HG02970 (cell line): ENCODE data around the gene SOX5.

ENCODE experiments used
- ATAC-seq: cut with Tn5 transposase; IDR thresholded peaks from one replicate; pipeline ENCODE4 v1.9.1; 2021; ENCODE audit warnings: mild to moderate bottlenecking, moderate library complexity, moderate number of reproducible peaks; ENCODE audit not compliant: unreplicated experiment, low FRiP score

SOX5 gene

GRCh38 chr12:23949348-23950209 lies at the start of gene SOX5:
TSS of gene SOX5 (minus strand) at chr12:23949670. CDS start at chr12:23949601, 69 bp downstream.
- ATAC-seq, result no peak

- ATAC-seq, result no peak
Measured at GRCh38 chr12:23987046-23987445, 37.6 kb upstream of the SOX5 start.

GRCh38 chr12:23980826-23981225 lies 31.4 kb upstream of the SOX5 start:
- no peak for ATAC-seq

- no peak for ATAC-seq
Measured at GRCh38 chr12:23964812-23965211, 15.3 kb upstream of the SOX5 start.

GRCh38 chr12:23959826-23960225 lies 10.4 kb upstream of the SOX5 start:
- no peak for ATAC-seq

- ATAC-seq, result no peak
Measured at GRCh38 chr12:23954332-23954731, 4.9 kb upstream of the SOX5 start.

GRCh38 chr12:23952071-23952470 lies 2.6 kb upstream of the SOX5 start:
- no peak for ATAC-seq

GRCh38 chr12:23950775-23951451 lies 1.4 kb upstream of the SOX5 start:
- ATAC-seq, result no peak

GRCh38 chr12:23950210-23950774 lies 822 bp upstream of the SOX5 start:
- no peak for ATAC-seq

- no peak for ATAC-seq
Measured at GRCh38 chr12:23948291-23948690, 1.2 kb downstream of the SOX5 start.

- no peak for ATAC-seq
Measured at GRCh38 chr12:23947395-23947794, 2.1 kb downstream of the SOX5 start.

GRCh38 chr12:23945249-23945648 lies 4.2 kb downstream of the SOX5 start:
- no peak for ATAC-seq

- ATAC-seq, result no peak
Measured at GRCh38 chr12:23944067-23944466, 5.4 kb downstream of the SOX5 start.

GRCh38 chr12:23942841-23943240 lies 6.6 kb downstream of the SOX5 start:
- ATAC-seq, result no peak

GRCh38 chr12:23941780-23942179 lies 7.7 kb downstream of the SOX5 start:
- no peak for ATAC-seq

GRCh38 chr12:23938422-23938821 lies 11.0 kb downstream of the SOX5 start:
- ATAC-seq, result no peak

GRCh38 chr12:23931176-23931575 lies 18.3 kb downstream of the SOX5 start:
- no peak for ATAC-seq

- ATAC-seq, result no peak
Measured at GRCh38 chr12:23930599-23930998, 18.9 kb downstream of the SOX5 start.

- no peak for ATAC-seq
Measured at GRCh38 chr12:23929906-23930305, 19.6 kb downstream of the SOX5 start.

GRCh38 chr12:23927907-23928306 lies 21.6 kb downstream of the SOX5 start:
- ATAC-seq, result no peak

- no peak for ATAC-seq
Measured at GRCh38 chr12:23921099-23921856, 28.2 kb downstream of the SOX5 start.
